HL-60 (cell line): Measurements from ENCODE around the gene SRP54.

ENCODE experiments used
- CTCF ChIP-seq: IDR thresholded peaks from one replicate; pipeline ENCODE4 v1.5.1; 2011; ENCODE audit warnings: low read length, control low read depth, inconsistent platforms; ENCODE audit not compliant: insufficient read depth
- GABPA ChIP-seq: IDR thresholded peaks from 2 replicates; pipeline ENCODE4 v1.6.1; 2012; ENCODE audit warnings: low read depth
- POLR2AphosphoS5 ChIP-seq: IDR thresholded peaks from 2 replicates; pipeline ENCODE4 v1.6.1; 2012; ENCODE audit warnings: low read depth

GRCh38 chr14:35043046-35043445 is 60.3 kb downstream of the SRP54 start:
- TF ChIP-seq CTCF: no peak
- TF ChIP-seq GABPA: no peak
- TF ChIP-seq POLR2AphosphoS5: no peak
